CD4-positive, alpha-beta T cell (primary cell): ENCODE data around the gene C6orf132. TPM values are rescaled to one million over a fixed set of nuclear protein-coding genes. Genes with fewer than 3 reads are reported as not detected.
"Not testable (repeated sequence)": the region's sequence is repeated elsewhere in the genome, so short reads cannot be mapped to it uniquely, and the experiment has no call there.

Experiments used
- ATAC-seq: fragments of 200-7000 bp; cut with Tn5 transposase; one replicate; pipeline ENCODE4 v1.10.0; 2022; ENCODE audit warnings: mild to moderate bottlenecking; ENCODE audit not compliant: poor library complexity
- CTCF ChIA-PET: fragments of 350-600 bp; sonication (Branson Sonifier 250); formaldehyde crosslinking; loops from one replicate; lab custom pipeline; 2021; ENCODE audit warnings: antibody characterized with exemption, inconsistent platforms; lab: Charles Lee
- POLR2A ChIA-PET: fragments of 350-600 bp; sonication (Branson Sonifier 250); formaldehyde crosslinking; loops from one replicate; lab custom pipeline; 2021; ENCODE audit warnings: antibody characterized with exemption, inconsistent platforms; lab: Charles Lee
- DNase-seq, 14 experiments: peaks; one replicate each; pipeline ENCODE4 v3.0.0-alpha.2; 2013 to 2020; ENCODE audit warnings: mixed read lengths in 2 of 14
- H3K27ac ChIP-seq, 2 donors: one replicate each; pipeline versions ENCODE4 v1.5.1 to v1.7.0; 2013; ENCODE audit warnings: low read length in 2 of 2, low read depth in 1 of 2, mild to moderate bottlenecking in 1 of 2
- H3K27me3 ChIP-seq, 2 experiments: 1 replicate in 1 of 2; 2 replicates in 1 of 2; pipeline versions ENCODE4 v1.6.1 to v1.7.0; 2013; ENCODE audit warnings: low read length in 2 of 2, control low read depth in 1 of 2, mild to moderate bottlenecking in 1 of 2, moderate library complexity in 1 of 2; ENCODE audit not compliant: insufficient read depth in 2 of 2, control insufficient read depth in 1 of 2
- H3K36me3 ChIP-seq: one replicate; pipeline ENCODE4 v1.6.1; 2013; ENCODE audit warnings: low read length, control low read depth; ENCODE audit not compliant: insufficient read depth
- H3K4me1 ChIP-seq: one replicate; pipeline ENCODE4 v1.6.1; 2013; ENCODE audit warnings: low read length, control low read depth; ENCODE audit not compliant: insufficient read depth
- H3K4me3 ChIP-seq: one replicate; pipeline ENCODE4 v1.5.1; 2013; ENCODE audit warnings: mild to moderate bottlenecking, low read length, moderate library complexity
- H3K9me3 ChIP-seq, 2 experiments: 1 replicate in 1 of 2; 2 replicates in 1 of 2; pipeline versions ENCODE4 v1.6.1 to v1.7.0; 2013; ENCODE audit warnings: low read length in 2 of 2, mild to moderate bottlenecking in 2 of 2, control low read depth in 1 of 2, moderate library complexity in 1 of 2; ENCODE audit not compliant: control insufficient read depth in 1 of 2, insufficient read depth in 1 of 2
- H3K27ac Mint-ChIP-seq: one replicate; pipeline ENCODE4 v1.8.0; 2020; ENCODE audit warnings: mixed read lengths
- H3K27me3 Mint-ChIP-seq: one replicate; pipeline ENCODE4 v1.8.0; 2021; ENCODE audit warnings: mixed read lengths
- H3K36me3 Mint-ChIP-seq: one replicate; pipeline ENCODE4 v1.8.0; 2021; ENCODE audit warnings: low read depth, mixed read lengths
- H3K4me1 Mint-ChIP-seq: one replicate; pipeline ENCODE4 v1.8.0; 2021; ENCODE audit warnings: low read depth, mixed read lengths
- H3K4me3 Mint-ChIP-seq: one replicate; pipeline ENCODE4 v1.8.0; 2020; ENCODE audit warnings: mild to moderate bottlenecking, mixed read lengths
- H3K9me3 Mint-ChIP-seq: one replicate; pipeline ENCODE4 v1.8.0; 2020; ENCODE audit warnings: mixed read lengths
- intact Hi-C, 2 experiments: fragments of 100-400 bp; cut with DNase I in 1 of 2; cut with micrococcal nuclease in 1 of 2; formaldehyde crosslinking; loops; one replicate each; pipeline versions ENCODE4 v1.15.1 to v1.9.0; 2023 to 2025; cut with DNase I, micrococcal nuclease
- total RNA-seq, 174 experiments: library from RNA in 2 of 174; stranded (reverse) in 2 of 174; gene quantifications; one replicate each; pipeline ENCODE4 v1.2.3 and lab custom pipeline; 2021 to 2026
- TF ChIP-seq, protein P1 (sequence below): fragments of 200-600 bp; IDR thresholded peaks from one replicate; pipeline ENCODE4 v1.8.0; 2022; ENCODE audit warnings: antibody characterized with exemption, mild to moderate bottlenecking

C6orf132 gene
- total RNA-seq, 2 experiments from 2014 or later, result not detected

- H3K9me3 ChIP-seq, result no peaks in the 10 kb centered on the region
- Mint-ChIP-seq H3K4me3 (no peak overlapping the region), H3K9me3 (no peaks in the 10 kb centered on the region), H3K4me1 (no peaks in the 10 kb centered on the region), H3K36me3 (no peaks in the 10 kb centered on the region), H3K27ac (no peak overlapping the region), H3K27me3 (no peaks in the 10 kb centered on the region)
- no peaks in the 10 kb centered on the region for H3K27me3 ChIP-seq
- no peak overlapping the region for H3K27ac ChIP-seq
- POLR2A ChIA-PET, result interaction anchor here (0.6 kb wide), 1 partner anchor 34 kb away, joined by 4 read pairs; no protein-coding TSS in a partner anchor
- ATAC-seq (no peak), DNase-seq (no peak)
- CTCF ChIA-PET, result no interaction called here
- H3K4me3 ChIP-seq, result no peak overlapping the region
- H3K36me3 ChIP-seq, result no peaks in the 10 kb centered on the region
- TF ChIP-seq, protein P1, sequence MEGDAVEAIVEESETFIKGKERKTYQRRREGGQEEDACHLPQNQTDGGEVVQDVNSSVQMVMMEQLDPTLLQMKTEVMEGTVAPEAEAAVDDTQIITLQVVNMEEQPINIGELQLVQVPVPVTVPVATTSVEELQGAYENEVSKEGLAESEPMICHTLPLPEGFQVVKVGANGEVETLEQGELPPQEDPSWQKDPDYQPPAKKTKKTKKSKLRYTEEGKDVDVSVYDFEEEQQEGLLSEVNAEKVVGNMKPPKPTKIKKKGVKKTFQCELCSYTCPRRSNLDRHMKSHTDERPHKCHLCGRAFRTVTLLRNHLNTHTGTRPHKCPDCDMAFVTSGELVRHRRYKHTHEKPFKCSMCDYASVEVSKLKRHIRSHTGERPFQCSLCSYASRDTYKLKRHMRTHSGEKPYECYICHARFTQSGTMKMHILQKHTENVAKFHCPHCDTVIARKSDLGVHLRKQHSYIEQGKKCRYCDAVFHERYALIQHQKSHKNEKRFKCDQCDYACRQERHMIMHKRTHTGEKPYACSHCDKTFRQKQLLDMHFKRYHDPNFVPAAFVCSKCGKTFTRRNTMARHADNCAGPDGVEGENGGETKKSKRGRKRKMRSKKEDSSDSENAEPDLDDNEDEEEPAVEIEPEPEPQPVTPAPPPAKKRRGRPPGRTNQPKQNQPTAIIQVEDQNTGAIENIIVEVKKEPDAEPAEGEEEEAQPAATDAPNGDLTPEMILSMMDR, result no peak
- intact Hi-C loops, result no loop called here
- H3K4me1 ChIP-seq, result no peaks in the 10 kb centered on the region
Measured at GRCh38 chr6:42171813-42172581, 29.6 kb upstream of the C6orf132 start.

DNA sequence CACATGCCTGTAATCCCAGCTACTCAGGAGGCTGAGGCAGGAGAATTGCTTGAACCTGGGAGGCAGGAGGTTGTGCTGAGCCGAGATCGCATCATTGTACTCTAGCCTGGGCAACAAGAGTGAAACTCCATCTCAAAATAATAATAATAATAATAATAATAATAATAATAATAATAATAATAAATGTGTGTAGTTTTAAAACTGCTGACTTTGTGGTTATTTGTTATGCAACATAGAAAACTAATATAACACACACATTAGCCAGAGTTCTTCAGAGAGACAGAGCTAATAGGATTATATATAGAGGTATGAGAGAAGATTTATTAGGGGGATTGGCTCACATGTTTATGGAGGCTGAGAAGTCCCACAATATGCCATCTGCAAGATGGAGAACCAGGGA, 27.4 kb upstream of the C6orf132 start:
- H3K4me3 Mint-ChIP-seq, H3K27ac ChIP-seq, ATAC-seq, POLR2A ChIA-PET, H3K27ac Mint-ChIP-seq, H3K9me3 ChIP-seq, H3K4me1 ChIP-seq, H3K9me3 Mint-ChIP-seq, CTCF ChIA-PET, H3K27me3 ChIP-seq, H3K4me3 ChIP-seq, H3K36me3 Mint-ChIP-seq, H3K4me1 Mint-ChIP-seq, H3K27me3 Mint-ChIP-seq, H3K36me3 ChIP-seq, DNase-seq, intact Hi-C loops: not testable (repeated sequence)

DNA sequence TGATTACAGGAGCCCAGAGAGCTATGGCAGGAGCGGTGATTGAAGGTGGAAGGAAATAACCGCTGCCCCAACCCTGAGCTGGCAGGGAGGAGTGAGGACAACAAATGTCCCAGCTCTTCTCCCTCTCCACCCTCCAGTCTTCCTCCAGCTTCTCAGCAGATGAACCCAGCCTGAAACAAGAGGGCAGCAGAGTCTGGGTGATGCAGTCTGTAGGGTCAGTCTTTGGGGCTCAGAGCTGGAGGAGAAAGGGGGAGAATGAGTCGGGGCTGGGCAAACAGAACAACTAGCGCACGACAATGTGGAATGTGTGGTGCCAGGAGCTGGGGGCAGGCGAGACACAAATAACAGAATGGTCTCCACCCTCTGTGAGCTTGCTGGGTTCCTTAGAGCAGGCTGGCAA, 26.2 kb upstream of the C6orf132 start:
- DNase-seq (no peak), ATAC-seq (no peak)
- TF ChIP-seq, protein P1, result no peak
- no peaks in the 10 kb centered on the region for H3K36me3 ChIP-seq
- no peaks in the 10 kb centered on the region for H3K9me3 Mint-ChIP-seq
- H3K4me3 Mint-ChIP-seq, result no peak overlapping the region
- no peak overlapping the region for H3K27ac ChIP-seq
- POLR2A ChIA-PET, result no interaction called here
- CTCF ChIA-PET, result interaction anchor here (0.6 kb wide), 1 partner anchor 387 kb away, joined by 3 read pairs; no protein-coding TSS in a partner anchor
- intact Hi-C loops, result no loop called here
- H3K27me3 Mint-ChIP-seq, result peaks cover 6% of the 10 kb centered on the region
- H3K4me3 ChIP-seq, result no peak overlapping the region
- H3K9me3 ChIP-seq, result no peaks in the 10 kb centered on the region
- peaks cover 6% of the 10 kb centered on the region for H3K4me1 ChIP-seq
- H3K27me3 ChIP-seq, result no peaks in the 10 kb centered on the region
- H3K4me1 Mint-ChIP-seq, result peaks cover 6% of the 10 kb centered on the region
- H3K36me3 Mint-ChIP-seq, result no peaks in the 10 kb centered on the region
- H3K27ac Mint-ChIP-seq, result no peak overlapping the region
